HEK293T (cell line): ENCODE results near the gene PLEKHA7.

ENCODE experiments used
- BHLHE40 ChIP-seq: fragments of 450-650 bp; IDR thresholded peaks from 2 replicates; pipeline ENCODE4 v1.6.1; 2016; ENCODE audit warnings: mild to moderate bottlenecking, moderate library complexity, borderline replicate concordance
- FOXM1 ChIP-seq: fragments of 450-650 bp; IDR thresholded peaks from 2 replicates; pipeline ENCODE4 v1.6.1; 2017; ENCODE audit warnings: mild to moderate bottlenecking, borderline replicate concordance
- HDGF ChIP-seq: fragments of 450-650 bp; IDR thresholded peaks from 2 replicates; pipeline ENCODE4 v1.6.1; 2017; ENCODE audit warnings: antibody characterized with exemption, borderline replicate concordance
- L3MBTL2 ChIP-seq: fragments of 450-650 bp; conservative IDR thresholded peaks from 2 replicates; pipeline ENCODE4 v1.6.1; 2016; ENCODE audit warnings: mild to moderate bottlenecking
- LEF1 ChIP-seq: fragments of 450-650 bp; IDR thresholded peaks from 2 replicates; pipeline ENCODE4 v1.6.1; 2017; ENCODE audit warnings: mild to moderate bottlenecking, borderline replicate concordance
- ZNF384 ChIP-seq: fragments of 450-650 bp; IDR thresholded peaks from 2 replicates; pipeline ENCODE4 v1.6.1; 2016

DNA sequence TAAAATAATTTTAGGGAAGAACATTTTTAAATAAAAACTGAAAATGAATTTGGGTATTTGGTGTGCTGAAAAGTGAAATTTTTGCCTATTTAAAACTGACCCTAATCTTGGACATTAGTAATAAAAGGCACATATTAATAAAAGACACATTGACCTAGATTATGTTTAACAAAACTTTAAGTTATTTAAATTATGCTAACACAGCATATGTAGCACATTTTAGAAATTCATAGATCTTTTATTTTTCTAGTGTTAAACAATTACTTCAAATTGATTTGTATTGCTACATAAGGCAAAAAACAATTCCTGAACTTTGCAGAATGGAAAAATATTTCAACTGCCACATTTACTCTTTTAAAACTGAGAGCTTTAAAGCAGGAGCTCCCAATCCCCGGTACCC, 265.1 kb downstream of the PLEKHA7 start:
- no peak for TF ChIP-seq HDGF
- no peak for TF ChIP-seq L3MBTL2
- TF ChIP-seq LEF1: no peak
- no peak for TF ChIP-seq FOXM1
- no peak for TF ChIP-seq BHLHE40
- TF ChIP-seq ZNF384: no peak
